ENCODE measurements around the gene NKD2.

DNA sequence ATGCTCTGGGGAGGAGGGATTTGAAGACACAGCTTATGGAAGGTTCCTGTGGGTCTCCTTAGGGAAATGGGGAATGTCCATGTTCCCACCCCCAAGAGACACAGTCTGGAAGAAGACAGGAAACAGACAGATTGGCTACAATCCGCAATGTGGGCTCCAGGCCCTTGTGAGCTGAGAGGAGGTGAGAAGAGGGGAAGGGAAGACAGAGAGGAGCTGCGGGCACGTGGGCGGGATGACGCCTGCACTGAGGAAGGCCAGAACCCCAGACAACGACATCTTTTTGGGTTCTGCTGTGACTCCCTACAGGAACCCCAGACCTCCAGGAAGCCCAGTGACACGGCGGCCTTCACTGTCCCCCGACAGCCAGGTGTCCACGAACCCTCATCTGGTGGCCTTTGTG, 29.9 kb upstream of the NKD2 start:
- TF ChIP-seq, protein P1, sequence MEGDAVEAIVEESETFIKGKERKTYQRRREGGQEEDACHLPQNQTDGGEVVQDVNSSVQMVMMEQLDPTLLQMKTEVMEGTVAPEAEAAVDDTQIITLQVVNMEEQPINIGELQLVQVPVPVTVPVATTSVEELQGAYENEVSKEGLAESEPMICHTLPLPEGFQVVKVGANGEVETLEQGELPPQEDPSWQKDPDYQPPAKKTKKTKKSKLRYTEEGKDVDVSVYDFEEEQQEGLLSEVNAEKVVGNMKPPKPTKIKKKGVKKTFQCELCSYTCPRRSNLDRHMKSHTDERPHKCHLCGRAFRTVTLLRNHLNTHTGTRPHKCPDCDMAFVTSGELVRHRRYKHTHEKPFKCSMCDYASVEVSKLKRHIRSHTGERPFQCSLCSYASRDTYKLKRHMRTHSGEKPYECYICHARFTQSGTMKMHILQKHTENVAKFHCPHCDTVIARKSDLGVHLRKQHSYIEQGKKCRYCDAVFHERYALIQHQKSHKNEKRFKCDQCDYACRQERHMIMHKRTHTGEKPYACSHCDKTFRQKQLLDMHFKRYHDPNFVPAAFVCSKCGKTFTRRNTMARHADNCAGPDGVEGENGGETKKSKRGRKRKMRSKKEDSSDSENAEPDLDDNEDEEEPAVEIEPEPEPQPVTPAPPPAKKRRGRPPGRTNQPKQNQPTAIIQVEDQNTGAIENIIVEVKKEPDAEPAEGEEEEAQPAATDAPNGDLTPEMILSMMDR (conservative IDR thresholded peaks at IDR 0.05; ENCODE audit: low read length) = no peak
- TF ChIP-seq EZH2phosphoT487 (IDR thresholded peaks at IDR 0.05; ENCODE audit: borderline replicate concordance, low read depth, low read length) = no peak

Data from OCI-LY7 (cell line).